Testis (tissue), 2 donors: Measurements from ENCODE around the gene ZNF800.

Experiments used
- POLR2A ChIP-seq: fragments of 450-650 bp; IDR thresholded peaks from one replicate; pipeline ENCODE4 v1.6.1; 2017; ENCODE audit warnings: antibody characterized with exemption, mild to moderate bottlenecking, moderate library complexity
- TF ChIP-seq, protein P1 (sequence below), 3 experiments: fragments of 450-650 bp in 2 of 3; fragments of 200-600 bp in 1 of 3; sonication (generic) in 1 of 3; IDR thresholded peaks; one replicate each; pipeline ENCODE4 v1.5.1; 2016 to 2019; ENCODE audit warnings: antibody characterized with exemption in 3 of 3, mild to moderate bottlenecking in 2 of 3, moderate library complexity in 1 of 3

DNA sequence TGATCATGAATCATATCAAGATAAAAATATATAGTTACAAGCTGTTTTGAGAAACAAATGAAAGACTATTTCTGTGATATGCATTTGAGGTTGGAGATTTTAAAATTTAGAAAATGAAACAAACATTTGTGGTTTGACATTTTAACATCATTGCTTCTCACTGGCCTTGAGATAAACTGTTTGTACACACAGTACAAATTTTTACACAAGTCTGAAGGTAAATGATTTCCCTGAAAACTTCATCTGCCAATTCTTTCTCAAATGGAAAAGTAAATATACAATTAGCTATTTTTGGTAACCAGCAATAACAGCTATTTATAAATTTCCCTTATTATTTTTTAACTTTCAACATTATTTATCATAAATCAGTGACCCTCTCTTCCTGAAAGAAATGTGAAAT is 38.6 kb downstream of the ZNF800 start:
- TF ChIP-seq, protein P1, sequence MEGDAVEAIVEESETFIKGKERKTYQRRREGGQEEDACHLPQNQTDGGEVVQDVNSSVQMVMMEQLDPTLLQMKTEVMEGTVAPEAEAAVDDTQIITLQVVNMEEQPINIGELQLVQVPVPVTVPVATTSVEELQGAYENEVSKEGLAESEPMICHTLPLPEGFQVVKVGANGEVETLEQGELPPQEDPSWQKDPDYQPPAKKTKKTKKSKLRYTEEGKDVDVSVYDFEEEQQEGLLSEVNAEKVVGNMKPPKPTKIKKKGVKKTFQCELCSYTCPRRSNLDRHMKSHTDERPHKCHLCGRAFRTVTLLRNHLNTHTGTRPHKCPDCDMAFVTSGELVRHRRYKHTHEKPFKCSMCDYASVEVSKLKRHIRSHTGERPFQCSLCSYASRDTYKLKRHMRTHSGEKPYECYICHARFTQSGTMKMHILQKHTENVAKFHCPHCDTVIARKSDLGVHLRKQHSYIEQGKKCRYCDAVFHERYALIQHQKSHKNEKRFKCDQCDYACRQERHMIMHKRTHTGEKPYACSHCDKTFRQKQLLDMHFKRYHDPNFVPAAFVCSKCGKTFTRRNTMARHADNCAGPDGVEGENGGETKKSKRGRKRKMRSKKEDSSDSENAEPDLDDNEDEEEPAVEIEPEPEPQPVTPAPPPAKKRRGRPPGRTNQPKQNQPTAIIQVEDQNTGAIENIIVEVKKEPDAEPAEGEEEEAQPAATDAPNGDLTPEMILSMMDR (IDR thresholded peaks at IDR 0.05): no peak
- TF ChIP-seq POLR2A: no peak
